CD4-positive, alpha-beta T cell treated with Interleukin-12 subunit alpha and Interleukin-12 subunit beta, for 1 hour (primary cell): ENCODE measurements around the gene SYTL2.

ENCODE experiments used
- DNase-seq: peaks from one replicate; pipeline ENCODE4 v3.0.0-alpha.2; 2020

Gene SYTL2

DNA sequence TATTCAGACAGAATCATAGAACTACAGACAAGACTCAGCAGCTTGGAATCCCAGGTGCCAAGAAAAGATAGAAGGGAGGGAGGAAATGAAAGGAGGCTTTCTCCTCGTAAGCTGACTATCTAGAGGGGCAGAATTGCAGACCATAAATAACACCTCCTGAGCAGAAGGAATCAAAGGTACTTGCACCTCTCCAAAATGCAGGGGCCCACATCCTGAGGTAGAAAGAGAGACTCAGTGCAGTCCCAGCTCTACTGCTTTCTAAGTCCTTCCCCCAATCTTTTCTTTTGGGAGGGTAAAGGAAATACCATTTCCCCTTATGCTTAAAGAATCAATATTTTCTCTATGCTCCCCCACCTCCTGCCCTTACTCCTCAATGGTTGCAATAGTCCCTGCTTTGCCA, 55.2 kb downstream of the SYTL2 start:
- no peak for DNase-seq

DNA sequence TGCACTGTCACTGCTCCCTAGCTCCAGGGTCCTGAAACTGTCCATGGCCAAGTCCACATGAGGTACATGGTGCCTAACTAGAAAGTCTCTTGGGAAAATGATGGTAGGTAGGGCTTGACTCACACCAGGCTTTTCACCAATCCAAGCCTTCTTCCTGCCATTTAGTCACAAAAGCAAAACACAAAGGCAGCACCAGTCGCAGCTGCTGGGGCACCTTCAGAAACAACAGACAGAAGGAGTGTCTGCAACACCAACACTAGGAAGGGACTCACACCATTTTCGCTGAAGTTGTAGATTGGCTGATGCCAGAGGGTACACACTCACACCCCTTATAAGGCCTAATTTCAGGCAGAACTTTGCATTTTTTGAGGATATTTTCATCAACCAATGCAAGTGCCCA, 55.7 kb downstream of the SYTL2 start:
- no peak for DNase-seq

DNA sequence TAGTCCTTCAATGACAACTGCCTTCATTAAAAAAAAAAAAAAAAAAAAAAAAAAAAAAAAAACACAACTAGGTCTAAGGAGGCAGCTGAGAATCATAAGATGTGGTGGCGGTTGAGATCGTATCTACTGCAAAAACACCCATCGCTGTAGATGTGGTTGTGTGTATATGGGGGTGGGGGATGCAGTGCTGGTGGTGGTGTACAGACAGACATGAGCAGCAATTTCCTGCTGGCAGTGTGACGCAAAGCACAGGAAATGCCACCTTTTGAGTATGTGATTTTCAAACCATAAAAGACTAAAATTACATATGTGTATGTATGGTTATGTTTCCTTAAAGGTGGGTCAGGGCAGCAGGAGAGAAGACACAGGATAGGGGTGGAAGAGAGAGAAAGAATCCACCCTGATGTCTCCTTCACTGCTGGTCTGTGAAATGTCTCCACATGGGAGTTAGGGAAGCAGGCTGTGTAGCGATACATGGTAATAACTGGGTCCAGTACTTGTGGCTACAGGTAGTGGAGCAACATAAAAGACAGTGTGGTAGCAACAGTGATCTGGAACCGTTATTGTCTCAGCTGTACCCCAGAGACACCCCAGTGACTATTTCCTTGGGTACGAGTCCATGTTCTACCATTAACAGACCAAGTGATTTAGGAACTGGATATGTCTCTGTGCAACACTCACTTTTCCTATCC, 57.9 kb downstream of the SYTL2 start:
- peak; percentile 95 for DNase-seq

DNA sequence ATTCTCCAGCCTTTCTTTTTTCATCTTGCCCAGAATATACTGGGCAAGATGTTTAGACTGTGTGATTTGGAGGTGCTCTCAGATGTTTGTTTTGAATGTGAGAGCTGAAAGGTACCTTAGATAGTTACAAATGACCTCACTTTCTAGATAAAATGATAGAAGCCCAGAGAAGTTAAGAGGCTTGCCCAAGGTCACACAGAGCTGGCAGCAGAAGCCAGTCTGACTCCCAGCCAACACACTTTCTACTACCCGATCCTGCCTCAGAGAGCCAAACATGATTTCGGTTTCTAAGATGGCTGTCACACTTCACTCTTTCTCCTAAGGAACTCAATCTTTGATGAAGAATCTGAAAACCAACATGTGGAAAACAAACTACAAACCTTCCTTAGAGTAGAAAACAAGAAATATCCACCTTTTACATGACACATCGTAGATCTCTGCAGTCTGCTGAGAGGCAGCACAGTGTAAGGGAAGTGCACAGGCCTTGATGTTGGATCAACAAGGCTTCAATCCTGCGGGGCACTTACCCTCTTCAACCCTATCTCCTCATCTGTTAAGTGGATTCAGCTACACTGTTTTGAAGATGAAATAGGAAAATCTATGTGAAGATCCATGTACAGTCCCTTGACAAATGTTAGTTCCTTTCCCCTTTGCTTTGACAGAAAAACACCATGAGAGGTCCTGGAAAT, 58.6 kb downstream of the SYTL2 start:
- DNase-seq, result no peak

DNA sequence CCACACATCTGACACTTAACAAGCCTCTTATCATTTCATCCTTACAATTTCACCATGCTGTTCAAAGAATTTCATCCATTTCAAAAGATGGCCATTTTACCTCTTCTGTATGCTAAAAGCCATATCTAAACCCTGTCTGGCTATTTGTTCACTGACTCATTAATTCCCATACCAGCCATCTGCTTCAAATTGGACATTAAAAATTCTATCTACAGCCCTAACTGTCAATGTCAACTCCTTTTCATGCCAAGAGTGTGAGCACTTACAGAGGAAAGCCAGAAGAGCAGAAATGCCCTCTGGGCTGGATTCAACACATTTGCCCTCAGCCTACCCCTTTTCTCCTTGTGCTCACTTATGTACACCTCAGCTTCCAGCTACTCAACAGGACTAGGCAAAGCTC, 59.2 kb downstream of the SYTL2 start:
- no peak for DNase-seq

DNA sequence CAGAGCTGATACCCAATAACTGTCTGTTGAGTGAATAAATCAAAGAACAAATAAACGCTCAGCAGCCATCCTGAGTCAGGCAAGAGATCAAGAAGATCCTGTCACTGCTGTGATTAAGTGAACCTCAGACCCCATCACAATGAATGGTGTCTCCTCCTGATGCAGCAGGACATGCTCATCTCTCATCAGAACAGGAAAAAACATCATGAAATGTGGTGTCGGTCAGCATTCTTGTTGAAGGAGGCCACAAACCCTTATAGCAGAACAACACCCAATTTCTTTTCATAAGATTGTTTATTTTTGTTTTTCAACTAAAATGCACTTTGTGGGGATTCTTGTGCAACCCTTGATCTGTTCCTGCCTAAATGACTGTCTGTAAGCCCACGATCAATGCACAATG, 60.3 kb downstream of the SYTL2 start:
- DNase-seq, result peak; percentile 33

DNA sequence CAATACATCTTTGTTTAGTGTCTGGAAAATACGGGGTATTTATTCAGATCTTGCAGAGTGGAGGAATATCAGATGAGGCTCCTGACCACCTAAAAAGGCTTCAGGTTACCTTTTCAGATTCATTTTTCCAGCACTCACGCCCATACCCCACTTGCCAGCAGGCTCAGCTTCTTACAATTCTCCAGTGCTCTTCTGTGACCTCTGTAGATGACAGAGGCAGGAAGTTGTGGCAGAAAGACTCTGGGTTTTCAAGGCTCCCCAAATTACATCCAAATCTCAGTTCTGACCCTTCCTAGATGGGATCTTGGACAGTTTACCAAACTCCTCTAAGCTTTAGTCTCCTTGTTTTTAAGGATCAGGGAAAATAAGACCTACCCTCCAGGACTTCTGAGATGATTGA, 61.1 kb downstream of the SYTL2 start:
- DNase-seq, result no peak

DNA sequence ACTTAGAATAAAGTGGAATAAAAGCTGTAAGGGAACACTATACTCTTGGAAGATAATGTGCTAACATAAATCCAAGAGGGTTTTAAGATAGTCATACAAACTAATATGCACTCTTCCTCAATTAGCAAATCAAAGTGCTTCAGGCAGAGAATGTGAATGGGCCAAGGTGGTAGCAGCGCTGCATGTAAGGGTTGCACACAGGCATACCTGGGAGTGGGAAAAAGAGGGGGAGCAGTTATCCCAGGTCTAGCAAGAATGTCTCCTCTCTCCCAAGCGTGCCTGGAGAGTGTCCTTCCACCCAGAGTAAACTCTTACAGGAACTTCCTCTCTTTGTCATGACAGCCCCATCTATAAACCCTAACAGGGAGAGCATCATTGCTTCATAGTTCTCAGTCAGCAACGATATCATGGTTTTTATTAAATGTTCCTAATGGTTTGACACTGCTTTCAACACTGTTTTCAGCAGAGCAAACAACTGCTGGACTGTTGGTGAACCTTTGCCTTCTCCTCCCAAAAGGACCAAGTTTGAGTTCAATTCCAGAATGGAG, 61.6 kb downstream of the SYTL2 start:
- DNase-seq, result no peak

DNA sequence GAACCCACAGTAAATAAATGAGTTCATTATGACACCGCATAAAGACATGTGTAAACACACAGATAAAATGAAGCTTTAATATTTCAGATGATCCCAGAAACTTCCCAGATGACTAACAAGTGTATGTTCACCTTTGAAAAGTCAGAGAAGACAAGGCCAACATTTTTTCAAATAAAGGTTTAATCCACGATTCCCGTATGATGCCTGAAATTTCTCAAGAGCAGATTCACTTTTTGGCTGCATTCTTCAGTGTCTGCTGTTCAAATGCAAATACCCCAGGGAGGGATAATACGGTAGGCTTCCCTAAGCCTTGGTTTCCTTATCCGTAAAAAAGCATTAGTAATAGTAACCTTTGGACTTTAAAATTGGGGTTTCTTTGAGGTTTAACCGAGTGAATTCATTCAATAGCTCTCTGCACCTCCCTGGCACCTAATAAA, 62.5 kb downstream of the SYTL2 start:
- no peak for DNase-seq

DNA sequence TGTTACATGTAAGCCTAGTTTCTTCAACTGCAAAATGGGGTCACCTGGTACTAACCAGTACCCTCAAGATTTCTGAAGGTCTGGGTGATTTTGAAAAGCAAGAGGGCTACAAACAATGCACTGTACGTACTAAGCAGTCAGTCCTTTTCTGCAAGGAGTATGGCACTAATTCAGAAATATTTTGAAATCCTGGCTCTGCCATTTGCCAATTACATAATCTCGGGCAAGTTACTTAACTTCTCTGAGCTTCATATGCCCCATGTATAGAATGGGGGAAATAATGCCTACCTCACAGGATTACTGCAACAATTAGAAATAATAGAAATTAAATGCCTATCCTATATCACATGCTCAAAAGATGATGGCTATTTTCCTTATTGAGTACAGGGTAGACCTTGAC, 64.3 kb downstream of the SYTL2 start:
- no peak for DNase-seq

DNA sequence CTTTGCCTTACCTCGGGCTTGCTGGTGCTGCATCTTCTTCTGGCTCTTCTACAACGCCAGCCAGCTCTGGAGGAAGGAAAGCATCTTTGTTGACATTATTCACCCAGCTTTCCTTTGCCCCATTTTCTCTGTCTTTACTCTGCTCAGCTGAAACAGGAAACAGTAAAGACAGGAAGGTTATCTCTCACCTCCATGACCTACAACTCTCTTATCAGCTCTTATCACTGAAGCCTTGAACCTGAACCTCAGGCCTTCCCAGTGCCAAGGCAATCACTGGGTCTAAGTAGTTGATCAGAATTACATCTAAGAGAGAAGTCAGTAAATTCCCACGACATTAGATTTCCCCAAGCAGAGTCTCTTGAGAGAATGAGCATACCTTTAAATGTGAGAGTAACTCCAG, 65.3 kb downstream of the SYTL2 start:
- no peak for DNase-seq

DNA sequence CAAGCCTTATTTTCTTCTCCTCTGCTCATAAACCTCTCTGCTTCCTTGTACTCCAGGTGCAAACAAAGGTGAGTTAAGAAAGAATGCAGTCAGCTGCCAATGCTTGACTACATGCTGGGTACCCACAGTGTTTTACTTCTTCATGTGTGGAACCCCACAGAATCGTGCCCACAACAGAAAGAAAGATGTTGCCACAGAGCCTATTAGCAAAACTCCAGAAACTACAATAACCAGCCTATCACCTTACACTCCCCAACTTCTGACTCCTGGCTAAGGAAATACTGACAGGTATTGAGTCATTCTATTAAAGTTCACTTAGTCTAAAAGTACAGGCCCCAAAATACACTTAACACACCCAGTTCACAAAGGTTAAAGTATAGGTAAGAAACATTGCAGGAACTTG, 68.1 kb downstream of the SYTL2 start:
- no peak for DNase-seq

DNA sequence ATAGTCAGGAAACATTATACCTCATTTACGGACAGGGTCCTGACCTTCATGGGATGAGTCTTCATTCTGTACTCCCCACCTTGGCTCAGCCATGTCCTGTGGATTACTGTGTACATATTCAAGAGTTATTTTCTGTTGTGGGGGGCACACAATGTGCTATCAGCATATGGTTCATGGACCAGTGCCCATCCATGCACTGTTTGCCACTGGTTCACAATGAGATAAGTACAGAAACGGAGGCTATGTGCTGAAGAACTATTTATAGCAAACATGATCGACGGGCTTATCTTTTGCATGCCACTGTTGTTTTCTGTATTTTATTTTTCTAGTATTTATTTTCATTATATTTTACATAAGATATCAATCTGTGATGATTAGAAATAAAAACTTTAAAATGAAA, 68.6 kb downstream of the SYTL2 start:
- no peak for DNase-seq

DNA sequence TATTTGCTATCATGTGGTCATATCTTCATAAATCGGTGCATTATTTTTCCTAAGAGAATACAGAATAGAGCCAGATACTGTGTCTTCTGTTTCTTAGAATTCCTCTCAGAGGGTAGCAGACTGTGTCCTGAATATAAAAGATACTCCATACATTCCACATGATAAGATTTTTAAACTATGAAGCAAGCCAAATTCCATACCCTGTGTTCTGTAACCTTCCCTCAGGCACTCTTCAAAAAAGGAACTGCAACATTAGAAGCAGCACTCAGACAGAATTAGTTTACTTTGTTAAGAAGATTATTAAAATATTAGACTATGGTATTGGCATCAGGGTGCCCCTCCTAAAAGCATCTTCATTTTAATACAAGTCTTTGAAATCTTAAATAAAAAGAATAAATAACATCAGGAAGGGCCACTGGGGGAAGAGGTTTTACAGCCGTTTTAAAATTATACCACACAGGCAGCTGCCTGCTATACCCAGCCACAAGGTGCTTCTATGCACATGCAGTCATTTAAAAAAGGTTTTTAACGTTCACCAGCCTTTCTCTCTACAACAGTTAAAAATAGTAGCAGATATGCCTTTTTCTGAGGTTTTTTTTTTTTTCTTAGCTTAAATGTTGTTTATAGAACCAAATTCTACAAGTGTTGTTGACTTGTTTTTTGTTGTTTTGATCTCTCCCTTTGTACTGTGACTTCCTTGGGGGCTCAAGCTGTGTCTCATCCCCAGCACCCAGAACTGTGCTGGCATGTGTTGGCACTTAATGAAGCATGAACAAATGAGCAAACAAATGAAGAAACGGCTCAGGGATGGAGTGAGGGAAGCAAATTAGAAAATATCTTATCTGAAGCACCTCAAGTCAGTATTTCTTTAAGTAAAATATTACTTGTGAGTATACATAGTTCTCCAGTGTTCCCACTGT, 70.2 kb downstream of the SYTL2 start:
- DNase-seq, result no peak

DNA sequence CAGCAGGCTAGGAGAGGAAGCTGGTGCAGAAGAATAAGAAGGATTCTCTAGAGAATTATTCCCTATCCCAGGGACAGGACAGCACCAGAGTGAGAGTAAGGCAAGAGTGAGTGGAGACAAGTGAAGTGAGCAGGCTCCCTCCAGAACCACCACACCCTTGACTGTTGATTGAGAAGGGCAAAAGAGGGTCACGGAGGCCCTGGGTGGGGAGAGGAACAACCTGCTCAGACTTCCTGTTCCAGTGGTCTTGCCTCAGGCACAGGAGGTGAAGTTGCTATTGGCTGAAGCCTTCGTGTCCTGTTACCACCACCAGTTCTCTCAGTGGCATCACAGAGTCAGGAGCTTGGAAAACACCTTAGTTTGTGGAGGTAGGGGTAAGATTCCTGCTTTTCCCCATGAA, 73.2 kb downstream of the SYTL2 start:
- DNase-seq, result no peak

DNA sequence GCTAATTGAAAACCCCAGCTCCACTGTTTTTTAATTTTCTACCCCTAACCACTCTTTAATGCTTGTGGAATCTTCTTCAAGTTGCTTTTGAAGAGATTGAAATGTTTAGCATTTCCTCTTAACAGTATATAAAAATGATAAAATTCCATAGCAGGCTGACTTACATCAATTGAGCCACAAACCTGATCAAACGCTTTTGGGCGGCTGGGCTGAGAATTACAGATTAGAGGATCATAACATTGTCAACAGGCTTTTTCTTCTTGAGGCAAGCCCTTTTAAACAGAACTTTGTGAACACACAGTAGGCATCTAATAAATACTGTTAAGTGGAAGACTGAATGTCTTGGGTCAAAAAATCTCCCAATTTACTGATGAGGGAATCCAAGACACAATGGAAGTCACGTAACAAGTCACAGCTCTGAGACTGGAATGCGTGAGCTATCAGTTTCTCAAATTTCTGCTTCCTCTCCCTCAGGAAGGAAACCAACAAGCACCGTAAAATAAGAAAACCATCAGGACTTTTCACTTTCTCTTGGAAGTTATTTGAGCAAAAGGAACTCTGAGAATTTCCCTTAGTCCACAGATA, 75.0 kb downstream of the SYTL2 start:
- no peak for DNase-seq

DNA sequence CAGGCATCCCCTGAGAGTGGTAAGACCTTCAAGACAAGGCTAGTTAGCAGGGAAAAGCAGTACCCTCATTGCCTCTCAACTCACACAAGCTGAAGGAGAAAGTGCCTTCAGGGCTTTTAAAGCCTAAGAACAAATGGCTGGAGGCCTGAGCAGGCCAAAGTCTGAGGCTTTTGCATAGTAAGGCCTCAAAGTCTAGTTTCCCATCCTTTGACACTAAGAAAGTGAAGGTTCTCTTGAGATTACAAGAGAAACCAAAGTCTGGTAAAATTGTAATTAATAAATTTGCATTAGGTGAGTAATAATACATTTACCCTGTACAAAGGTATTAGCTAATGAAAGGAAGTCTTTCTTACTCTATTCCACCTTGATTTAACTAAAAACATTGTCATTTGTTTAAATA, 78.0 kb downstream of the SYTL2 start:
- DNase-seq, result no peak

DNA sequence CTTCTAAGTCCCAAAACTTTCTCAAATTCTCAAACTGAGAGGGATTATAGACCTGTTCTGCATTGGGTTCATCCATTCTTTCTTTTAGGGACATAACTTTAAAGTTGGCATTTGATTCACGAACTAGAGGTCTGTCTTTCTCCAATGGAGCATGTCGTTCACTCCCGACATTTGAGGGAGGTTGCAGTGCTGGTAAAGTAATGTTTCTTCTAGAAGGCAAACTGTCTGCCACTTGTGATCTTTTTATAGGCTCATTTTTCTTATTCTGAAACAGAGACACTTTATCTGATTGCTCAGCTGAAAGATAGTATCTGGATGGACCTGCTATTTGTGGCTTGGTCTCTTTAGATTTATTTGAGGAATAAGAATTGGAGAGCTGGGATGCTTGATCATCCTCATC, 84.6 kb downstream of the SYTL2 start:
- no peak for DNase-seq

DNA sequence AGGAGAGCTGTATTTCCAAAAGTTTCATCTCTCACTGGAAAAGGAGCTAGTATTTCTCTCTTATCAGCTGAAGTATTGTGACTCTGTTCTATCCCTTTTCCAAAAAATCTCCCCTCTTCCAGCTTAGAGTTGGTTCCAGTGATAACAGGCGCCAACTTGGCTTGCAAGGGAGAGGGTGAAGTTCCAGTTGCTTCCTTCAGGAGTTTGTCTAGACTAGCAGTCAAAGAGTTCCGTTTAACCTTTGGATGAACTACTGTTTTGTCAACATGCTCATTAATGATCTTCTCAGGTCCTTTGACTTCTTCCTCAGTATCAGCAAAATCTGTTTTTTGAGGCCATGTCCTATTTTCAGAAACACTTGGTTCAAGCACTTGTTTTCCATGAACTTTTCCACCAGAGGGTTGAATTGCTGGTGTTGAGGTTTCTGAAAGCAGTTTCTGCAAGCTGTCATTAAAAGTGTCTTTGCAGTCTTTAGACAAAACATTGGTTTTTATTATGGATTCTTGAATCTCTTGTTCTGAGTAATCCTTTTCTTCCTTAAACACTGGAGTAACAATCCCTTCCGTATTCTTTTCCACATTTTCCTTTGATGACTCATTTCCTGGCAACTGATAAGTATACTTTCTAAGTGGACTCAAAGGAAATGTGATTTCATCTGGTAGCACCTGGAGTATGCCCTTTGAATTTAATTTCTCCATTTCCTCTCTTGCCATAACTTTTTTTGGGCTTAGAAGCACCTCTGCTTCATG, 85.3 kb downstream of the SYTL2 start:
- no peak for DNase-seq

DNA sequence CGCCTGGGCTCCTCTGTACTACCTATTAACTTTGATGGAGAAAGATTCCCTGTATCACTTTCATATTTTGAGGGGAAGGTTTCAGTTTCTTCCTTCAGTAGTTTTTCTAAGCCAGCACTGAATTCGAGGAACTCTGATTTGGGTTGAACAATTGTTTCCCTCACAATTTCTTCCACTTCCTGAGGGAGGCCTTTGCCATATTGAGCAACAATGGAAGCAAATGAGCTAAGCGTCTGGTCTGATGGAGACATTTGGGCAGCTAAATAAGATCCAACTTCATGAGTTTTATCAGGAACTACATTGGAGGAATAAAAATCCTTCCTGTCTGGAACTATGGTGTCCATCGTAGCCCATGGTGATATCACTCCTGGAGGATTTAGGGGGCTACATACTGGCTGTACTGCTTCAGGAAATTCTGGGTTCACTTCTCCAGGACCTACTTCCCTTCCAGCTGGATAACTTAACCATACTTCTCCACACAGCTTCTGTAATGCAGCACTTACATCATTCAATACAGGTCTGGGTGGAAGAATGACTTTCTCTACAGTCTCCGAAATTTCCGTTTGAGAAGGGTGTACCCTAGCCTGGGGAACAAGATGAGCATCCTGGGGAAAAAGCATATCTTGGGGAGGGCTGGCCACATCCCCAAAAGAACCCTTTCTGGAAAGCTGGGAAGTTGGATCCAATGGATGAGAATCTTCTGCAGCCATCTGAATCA, 86.0 kb downstream of the SYTL2 start:
- DNase-seq, result no peak

DNA sequence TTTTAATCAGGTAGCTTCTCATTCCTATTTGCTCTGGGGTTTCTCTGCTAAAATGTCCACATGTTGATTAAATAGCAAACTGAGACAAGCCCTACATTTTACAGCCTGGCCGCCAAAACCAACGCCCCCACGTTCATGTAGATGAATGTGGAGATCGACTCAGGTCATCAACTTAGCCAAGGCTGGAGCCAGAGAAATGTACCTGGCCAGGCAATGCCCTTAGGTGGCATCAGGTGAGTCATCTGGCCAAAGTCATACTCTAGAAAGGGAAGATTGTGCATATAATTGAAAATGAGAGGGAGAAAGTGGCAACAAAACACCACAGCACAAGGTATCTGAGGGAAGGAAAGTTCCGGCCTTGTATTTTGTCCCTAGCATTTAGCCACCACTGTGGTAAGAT, 87.9 kb downstream of the SYTL2 start:
- DNase-seq, result no peak

DNA sequence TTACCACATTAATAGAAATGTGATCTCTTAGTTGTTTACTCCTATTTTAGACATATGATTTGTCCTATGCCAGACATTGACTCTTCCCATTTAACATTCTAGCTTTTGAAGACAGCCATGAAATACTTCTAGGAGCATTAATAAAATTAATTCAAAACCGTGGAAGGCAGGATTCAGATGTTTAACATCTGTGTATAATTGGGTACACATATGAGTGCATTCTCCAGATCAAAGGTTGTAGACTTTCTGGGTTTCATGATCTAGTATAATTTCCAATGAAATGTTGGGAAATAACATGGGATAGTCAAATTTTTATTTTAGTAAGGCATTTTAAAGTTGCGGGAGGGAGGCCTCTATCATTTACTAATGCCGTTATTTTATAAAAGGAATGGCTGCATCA, 89.8 kb downstream of the SYTL2 start:
- DNase-seq, result no peak
